GM21360 (cell line): ENCODE measurements around the gene LCE3A.
"Not testable (repeated sequence)": the region's sequence is repeated elsewhere in the genome, so short reads cannot be mapped to it uniquely, and the experiment has no call there.

ENCODE experiments used
- ATAC-seq: cut with Tn5 transposase; IDR thresholded peaks from one replicate; pipeline ENCODE4 v1.9.1; 2021; ENCODE audit warnings: mild to moderate bottlenecking, moderate library complexity; ENCODE audit not compliant: unreplicated experiment

LCE3A gene, protein sequence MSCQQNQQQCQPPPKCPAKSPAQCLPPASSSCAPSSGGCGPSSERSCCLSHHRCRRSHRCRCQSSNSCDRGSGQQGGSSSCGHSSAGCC

DNA sequence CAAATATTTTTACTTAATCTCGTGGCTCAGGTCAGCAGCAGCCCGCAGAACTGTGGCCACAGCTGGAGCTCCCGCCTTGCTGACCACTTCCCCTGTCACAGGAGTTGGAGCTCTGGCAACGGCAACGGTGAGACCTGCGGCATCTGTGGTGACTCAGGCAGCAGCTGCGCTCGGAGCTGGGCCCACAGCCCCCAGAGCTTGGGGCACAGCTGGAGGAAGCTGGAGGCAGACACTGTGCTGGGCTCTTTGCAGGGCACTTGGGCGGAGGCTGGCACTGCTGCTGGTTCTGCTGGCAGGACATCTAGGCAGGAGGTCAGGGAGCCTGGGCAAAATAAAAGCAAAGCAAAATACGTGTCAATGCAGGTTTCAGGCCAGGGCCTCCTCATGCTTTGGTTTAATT lies at the start of gene LCE3A:
LCE3A (minus strand) TSS at position 301 of the 400 bp plus-strand sequence; CDS start at position 301, 0 bp downstream.
- ATAC-seq = no peak

DNA sequence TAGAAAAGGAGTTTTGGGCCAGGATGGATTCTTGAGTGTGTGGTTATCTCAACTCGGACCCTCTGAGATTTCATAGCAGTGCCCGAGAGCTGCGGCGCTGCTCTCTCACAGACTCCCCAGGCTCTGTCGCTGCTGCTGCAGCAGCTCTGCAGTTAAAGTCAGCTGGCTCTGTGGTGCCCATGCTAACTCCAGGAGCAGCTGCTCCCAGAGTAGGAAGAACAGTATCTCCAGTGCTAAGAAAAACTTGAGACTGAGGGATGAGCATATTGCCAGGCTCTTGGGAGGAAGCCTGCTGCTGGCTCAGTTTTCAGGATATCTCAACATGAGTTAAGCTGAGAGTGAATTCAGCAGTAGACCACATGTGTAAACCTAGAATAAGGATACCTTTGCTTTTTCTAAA lies 44.7 kb upstream of the LCE3A start:
- ATAC-seq = no peak

DNA sequence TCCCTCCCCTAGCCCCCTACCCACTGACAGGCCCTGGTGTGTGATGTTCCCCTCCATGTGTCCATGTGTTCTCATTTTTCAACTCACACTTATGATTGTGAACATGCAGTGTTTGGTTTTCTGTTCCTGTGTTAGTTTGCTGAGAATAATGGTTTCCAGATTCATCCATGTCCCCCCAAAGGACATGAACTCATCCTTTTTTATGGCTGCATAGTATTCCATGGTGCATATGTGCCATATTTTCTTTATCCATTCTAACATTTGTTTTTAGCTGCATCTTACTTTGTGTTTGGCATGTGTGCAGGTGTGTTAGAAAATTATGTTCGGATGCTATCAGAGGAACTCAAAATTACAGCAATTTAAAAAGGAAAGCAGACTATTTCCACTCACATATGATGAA lies 43.3 kb upstream of the LCE3A start:
- ATAC-seq = not testable (repeated sequence)

DNA sequence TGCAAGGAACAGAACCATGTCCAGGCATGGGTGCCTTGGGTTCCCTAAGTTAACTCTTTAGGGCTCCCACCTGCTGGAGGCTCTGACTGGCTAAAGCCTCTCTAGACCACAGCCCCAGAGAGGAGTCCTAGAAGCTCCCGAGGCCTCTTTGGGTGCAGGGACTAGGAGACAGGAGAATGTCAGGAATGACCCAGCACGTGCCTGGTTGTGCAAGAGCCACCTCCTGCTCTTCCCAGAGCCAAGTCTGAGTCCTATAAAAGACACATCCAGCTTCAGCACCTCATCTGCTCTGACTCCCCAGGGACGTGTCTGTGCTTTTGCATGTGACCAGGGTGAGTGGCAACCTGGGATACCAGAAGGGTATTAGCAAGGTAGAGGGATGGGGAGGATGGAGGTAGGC lies 40.2 kb upstream of the LCE3A start, which contains the start of gene LCE2D:
LCE2D (plus strand) TSS at position 283 of the 400 bp plus-strand sequence. CDS start 726 bp downstream, outside the sequence.
- ATAC-seq = no peak

DNA sequence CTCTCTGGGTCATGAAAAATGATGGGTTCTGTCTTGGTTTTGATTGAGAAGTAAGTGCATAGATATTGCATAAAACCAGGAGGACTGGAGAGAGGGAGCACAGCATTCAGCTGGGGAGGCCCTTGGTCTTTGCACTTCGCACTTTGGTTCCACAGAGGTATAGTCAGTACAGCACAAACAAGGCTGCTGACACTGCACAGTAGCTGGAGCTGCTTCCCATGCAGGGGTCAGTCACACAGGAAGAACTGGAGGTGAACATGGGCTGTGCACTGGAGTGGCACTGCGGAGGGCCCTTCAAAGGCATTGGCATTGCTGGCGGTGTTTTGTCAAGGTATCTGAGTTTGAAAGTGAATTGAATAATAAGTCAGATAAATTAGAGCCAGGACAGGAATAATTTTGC lies 35.7 kb upstream of the LCE3A start:
- ATAC-seq = no peak

DNA sequence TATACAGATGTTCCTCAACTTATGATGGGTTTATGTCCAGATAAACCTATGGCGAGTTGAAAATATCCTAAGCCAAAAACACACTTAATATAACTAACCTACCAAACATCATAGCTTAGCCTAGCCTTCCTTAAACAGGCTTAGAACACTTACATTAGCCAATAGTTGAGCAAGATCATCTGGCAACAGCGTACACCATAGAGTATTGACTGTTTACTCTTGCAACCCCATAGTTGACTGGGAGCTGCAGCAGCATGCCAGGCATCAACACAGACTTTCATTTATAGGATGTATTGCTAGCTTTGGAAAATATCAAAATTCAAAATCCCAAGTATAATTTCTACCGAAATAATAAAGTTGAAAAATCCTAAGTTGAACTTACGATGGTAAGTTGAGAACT lies 34.8 kb upstream of the LCE3A start:
- ATAC-seq = no peak

DNA sequence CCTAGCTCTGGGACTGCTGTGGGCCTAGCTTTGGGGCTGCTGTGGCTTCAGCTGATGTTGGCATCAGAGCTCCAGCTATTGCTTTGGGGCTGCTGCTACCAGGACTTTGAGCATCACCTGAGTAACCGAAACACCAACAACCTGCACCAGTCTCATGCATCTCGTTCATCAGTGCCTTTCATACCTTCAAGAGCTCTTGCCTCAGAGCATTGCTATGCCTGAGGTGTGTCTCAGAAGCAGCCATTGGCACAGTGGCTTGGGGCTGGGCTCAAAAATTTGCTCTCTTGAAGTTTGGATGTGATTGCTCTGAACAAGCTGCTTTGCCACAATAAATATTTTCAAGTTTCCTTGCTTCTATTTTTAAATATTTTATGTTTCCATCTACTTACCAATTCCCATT lies 33.6 kb upstream of the LCE3A start:
- ATAC-seq = no peak

DNA sequence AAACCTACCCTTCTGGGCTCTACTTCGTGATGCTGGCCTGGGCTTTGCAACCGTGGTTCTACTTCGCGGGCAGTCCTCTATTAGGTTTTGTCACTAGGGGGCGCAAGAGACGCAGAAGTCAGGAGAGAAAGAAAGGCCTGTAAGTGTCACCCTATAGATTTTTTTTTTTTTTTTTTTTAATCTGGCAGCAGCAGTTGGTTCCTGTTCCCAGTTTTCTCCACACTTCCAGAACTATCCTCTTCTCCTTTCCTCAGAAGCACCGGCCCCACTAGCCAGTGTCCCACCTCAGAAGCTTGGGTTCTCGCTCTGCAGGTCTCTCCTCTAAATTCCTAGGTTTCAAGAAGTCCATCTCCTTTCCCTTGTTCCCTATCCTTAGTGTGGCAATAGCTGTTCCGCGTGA lies 31.2 kb upstream of the LCE3A start:
- ATAC-seq = no peak

DNA sequence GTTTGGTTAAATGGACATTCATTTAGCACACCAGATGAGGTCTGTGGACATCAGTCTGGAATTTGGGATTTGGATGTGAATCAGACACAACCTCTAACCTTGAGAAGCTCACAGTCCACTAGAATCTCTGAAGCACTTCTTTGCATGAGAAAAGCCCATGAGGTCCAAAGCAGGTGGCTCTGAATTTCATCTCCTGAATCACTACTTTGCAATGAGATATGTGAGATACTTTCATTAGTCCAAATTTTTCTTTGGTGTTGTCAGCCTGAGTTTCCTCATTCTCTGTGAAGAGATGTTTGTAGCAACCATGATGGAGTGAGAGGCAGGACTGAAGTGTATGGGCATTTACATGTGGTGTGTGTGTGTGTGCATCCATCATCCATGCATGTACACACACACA lies 23.8 kb upstream of the LCE3A start:
- ATAC-seq = no peak

DNA sequence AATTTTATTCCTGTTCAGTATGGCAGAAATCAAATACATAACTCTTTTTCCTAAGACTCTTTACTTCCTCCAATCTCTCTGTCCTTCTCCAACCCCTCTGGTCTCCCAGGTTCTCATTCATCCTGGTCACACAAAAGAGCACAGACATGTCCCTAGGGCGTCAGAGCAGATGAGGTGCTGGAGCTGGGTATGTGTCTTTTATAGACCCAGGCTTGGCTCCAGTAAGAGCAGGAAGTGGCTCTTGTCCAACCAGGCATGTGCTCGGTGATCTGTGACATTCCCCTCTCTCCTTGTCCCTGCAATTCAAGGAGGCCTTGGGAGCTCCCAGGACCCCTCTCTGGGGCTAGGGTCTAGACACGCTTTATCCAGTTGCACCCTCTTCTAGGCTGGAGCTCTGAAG lies 22.2 kb upstream of the LCE3A start:
- no peak for ATAC-seq

DNA sequence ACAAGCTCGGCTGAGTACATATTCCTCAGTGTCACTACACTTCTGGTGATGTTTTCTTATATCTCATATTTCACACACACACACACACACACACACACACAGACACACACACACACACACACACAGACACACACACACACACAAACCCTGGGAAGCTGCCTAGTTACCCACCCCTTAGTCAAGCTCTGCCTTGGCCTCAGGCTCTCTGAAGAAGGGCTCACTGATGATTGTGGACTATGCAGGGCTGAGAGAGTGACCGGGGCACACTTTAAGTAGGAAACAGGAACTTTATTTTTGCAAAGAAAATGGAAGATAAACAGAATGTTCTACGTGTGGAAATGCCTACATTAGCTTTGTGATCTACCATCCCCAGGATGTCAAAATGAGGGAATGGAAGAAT lies 21.0 kb upstream of the LCE3A start:
- ATAC-seq = no peak

DNA sequence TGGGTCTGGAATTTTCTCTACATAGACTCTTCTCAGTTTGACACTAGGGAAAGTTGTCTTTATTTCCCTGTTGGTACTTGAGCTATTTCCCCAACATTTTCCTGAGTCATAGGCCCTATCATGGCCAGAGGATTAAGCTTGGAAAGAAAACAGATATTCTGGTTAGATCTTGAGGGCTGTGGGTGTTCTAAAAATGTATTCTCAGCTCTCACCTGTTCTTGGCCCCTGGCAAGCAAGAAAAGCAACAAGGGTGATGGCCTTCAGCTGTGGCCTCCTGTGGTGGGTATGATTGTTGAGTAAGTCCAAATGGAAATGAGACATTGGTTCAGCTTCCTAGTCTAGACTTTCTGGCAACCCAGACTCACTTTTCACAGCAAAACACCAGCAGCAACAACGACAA lies 17.4 kb upstream of the LCE3A start:
- ATAC-seq = no peak

DNA sequence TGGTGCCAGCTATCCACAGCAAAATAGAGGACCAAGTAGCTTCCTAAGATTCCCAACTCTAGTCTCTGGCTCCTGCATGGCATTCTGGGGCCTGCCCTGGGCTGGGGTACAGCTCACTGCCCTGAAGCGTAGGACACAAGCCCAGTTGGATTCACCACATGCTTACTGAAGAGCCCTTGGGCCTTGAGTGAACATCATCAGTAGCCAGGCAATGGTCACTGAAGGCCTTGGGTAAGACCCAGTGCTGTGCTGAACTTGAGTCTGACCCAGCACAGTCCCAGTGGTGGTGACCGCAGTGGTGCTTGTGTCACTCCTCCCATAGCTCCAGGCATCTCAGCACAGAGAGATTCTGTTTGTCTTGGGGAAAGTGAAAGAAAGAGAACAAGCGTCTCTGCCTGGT lies 7.7 kb upstream of the LCE3A start:
- ATAC-seq = no peak

DNA sequence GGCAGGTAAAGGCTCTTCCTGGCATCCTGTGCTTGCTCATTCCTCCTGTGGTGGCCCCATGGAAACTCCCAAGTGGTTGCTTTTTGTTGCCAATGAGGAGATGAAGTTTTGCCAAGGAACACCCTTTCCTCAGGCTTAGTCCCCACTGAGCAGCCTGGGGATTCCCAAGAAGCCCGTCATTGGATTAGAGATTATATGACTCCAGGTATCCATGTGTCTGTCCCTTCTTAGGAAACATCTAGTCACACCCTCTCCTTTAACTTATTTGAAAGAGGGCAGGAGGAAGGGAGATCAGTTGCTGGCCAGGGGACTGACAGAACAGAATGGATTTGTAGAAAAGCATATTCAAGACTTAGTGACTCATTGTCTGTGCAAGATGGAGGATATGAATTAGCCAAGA lies 3.8 kb upstream of the LCE3A start:
- ATAC-seq = no peak

DNA sequence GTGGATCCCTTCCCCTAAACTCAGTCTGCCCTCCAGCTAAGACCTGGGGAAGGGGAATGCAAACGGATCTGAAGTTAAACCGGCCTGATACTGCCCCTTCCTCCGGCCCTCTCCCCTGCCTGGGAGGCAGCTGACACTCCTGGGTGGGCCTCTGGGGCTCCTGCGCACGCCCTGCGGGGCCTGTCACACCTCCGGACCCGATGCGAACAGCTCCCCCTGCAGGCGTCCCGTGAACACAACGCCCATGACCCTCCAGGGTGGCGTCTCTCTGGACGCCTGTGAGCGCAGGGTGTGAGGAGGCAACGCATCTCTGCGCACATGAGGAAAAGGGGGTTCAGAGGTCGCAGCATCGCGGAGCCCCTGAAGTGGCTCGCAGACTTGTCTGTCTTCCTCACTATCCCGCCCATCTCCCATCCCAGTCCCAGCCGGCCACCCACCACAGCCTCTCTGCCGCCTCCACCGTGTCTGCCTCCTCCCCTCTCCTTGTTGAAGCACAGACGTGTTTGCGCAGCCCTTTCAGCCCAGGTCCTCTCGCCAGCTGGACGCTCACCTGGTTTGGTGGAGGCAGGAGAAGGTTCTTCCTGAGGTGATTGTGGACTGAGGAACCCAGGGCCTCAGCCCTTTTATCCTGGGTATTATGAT lies 421 bp upstream of the LCE3A start:
- no peak for ATAC-seq

DNA sequence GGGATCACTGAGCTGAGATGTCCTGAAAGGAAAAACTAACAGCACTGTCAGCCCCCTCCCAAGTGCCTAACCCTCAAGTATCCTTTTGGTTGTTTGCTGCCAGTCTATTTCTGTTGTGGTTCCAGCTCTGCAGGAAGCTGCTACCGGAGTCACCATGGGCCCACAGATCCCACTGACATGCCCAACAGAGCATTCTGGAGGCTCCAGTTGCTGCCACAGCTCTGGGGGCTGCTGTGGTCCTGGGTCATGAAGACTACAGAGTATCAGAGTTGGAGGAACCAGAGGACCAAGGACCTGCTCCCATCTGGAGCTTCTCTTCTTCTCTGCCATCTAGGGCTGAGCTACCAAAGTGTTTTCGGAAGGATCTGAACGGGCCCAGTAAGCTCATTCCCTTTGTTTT lies 910 bp downstream of the LCE3A start:
- no peak for ATAC-seq

DNA sequence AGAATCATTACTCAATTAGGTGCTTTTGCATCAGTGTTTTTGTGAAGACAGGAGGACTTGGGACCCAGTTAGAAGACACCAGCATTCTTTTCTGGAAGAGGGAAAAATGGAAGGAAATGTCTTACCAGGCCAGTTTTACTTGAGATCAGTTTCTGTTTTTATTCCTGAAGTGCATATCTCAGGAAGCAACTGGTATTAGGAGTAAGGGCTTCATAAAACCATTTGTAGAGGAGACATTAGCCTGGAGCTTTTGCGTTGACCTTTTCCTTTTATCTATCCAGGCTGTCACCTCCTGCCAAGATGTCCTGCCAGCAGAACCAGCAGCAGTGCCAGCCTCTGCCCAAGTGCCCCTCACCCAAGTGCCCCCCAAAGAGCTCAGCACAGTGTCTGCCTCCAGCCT lies 9.4 kb downstream of the LCE3A start, which contains the start of gene LCE3B:
LCE3B (plus strand) TSS at position 301 of the 400 bp plus-strand sequence; CDS start at position 301, 0 bp downstream.
- ATAC-seq = no peak

DNA sequence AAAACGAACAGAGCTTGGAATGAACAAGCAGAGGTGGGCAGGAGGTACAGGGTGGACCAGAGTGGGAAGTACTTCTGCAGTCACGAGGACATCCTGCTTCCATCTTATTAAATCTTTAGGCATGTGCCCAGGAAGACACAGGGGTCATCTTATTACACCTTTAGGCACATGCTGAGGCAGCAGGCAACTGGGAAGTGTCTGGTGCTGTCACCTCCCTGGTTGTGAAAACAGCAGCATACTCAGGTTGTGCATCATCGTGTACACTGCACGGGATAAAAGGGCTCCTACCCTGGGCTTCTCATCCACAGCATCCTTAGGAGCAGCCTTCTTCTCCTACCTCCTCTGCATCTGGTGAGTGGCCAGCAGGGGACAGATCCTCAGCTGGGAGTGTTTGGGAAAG lies 23.0 kb downstream of the LCE3A start, which contains the start of gene LCE3C:
LCE3C (plus strand) TSS at position 301 of the 400 bp plus-strand sequence. CDS start 498 bp downstream, outside the sequence.
- ATAC-seq = no peak

DNA sequence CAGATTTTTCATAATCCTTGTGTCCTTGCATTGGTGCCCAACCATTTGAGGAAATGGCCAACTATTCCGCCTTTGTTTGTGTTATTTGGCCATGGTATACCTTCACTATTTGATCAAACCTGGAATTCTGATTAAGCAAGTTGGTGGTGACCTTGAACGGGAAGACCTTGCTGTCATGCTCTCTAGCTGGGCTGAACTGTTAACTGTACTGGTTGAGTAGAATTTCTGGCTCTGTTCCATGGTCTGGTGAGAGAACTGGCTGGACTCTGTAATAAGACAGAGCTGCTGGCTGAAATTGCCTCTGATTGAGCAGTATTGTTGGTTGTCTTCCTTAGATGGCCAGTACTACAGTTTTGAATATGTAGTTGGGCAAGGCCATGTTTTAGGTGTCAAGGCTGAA lies 25.9 kb downstream of the LCE3A start:
- ATAC-seq = no peak

DNA sequence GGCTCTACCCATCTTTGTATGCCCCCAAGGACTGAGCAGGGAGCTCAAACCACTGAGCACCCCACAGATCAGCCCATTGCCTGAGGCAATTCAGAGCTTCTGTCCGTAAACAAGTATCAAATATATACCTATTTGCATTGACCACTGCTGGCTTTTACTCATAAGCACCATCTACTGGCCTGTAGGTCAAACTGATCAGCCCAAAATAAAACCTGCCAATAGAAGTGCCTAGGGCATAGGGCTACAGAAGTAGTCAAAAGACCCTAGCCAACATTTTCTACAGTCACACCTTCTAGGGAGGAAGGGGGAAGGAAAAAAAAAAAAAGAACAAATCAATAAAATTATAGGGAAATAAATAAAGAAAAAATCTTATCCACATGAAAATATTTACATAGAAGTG lies 37.3 kb downstream of the LCE3A start:
- no peak for ATAC-seq

DNA sequence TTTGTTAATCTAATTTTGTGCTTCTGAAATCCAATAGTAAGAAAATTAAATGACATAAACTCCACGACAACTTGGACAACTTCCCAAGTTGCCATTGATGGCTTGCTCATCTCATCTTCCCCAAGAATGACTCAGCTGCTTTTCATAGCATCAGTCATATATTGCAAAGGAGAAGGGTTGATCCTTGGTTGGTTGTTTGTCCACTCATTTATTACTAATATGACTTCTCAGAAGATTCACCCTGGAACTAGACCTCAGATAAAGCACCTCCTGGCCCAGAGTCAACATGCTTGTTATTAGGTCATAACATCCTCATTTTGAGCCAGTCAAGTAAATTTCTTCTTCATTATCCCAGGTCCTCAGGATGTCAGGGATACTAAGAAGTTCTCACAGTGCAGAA lies 40.3 kb downstream of the LCE3A start:
- no peak for ATAC-seq

DNA sequence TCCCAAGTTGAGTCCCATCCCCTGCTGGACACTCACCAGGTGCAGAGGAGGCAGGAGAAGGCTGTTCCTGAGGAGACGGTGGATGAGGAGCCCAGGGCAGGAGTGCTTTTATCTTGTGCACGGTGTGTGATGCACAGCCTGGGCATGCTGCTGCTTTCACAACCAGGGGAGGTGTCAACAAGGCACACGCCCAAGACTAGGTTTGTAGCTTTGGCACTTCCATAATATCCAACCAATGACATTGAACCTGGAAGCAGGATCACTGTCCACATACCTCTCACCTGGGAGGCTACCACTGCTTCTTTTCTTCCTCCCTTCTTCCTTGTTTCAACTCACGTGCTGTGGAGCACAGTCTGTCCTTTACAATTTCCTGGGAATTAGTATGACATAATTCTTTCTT lies 42.5 kb downstream of the LCE3A start, which contains the start of gene LCE3D:
LCE3D (minus strand) TSS at position 84 of the 400 bp plus-strand sequence. CDS start 580 bp downstream, outside the sequence.
- ATAC-seq = no peak

DNA sequence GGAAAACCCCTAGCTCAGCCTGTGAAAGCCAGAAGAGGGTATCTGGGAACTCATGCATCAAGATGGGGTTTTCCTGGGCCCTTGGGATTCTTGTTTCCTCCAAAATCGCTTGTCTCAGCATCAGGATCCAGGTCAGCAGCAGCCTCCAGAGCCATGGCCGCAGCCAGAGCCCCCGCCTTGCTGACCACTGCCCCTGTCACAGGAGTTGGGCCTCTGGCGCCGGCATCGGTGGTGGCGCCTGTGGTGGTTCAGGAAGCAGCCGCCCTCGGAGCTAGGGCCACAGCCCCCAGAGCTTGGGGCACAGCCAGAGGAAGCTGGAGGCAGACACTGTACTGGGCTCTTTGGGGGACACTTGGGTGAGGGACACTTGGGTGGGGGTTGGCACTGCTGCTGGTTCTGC lies 43.4 kb downstream of the LCE3A start:
- ATAC-seq = not testable (repeated sequence)
